Lung (tissue), 12 donors: ENCODE results near the gene HTR6. TPM values are rescaled to one million over a fixed set of nuclear protein-coding genes. Genes with fewer than 3 reads are reported as not detected.

Experiments
- ATAC-seq: fragments of 200-7000 bp; cut with Tn5 transposase; one replicate; pipeline ENCODE4 v1.9.1; 2020; ENCODE audit warnings: moderate number of reproducible peaks; ENCODE audit not compliant: insufficient read depth, low FRiP score
- DNase-seq, 3 donors: peaks; one replicate each; pipeline ENCODE4 v3.0.0-alpha.2; 2013 to 2017
- H3K27ac ChIP-seq, 2 donors: one replicate each; pipeline ENCODE4 v1.5.1; 2013; ENCODE audit warnings: mild to moderate bottlenecking in 2 of 2, moderate library complexity in 2 of 2, control low read depth in 1 of 2, inconsistent platforms in 1 of 2, low read depth in 1 of 2, low read length in 1 of 2
- H3K27me3 ChIP-seq, 3 donors: one replicate each; pipeline ENCODE4 v1.5.1; 2013; ENCODE audit warnings: low read length in 2 of 3; ENCODE audit not compliant: control insufficient read depth in 3 of 3, insufficient read depth in 3 of 3
- H3K36me3 ChIP-seq, 4 donors: one replicate each; pipeline ENCODE4 v1.5.1; 2013; ENCODE audit warnings: low read length in 4 of 4, mild to moderate bottlenecking in 1 of 4, moderate library complexity in 1 of 4; ENCODE audit not compliant: control insufficient read depth in 4 of 4, insufficient read depth in 4 of 4
- H3K4me1 ChIP-seq, 5 donors: one replicate each; pipeline ENCODE4 v1.5.1; 2013; ENCODE audit warnings: low read length in 5 of 5, mild to moderate bottlenecking in 2 of 5, moderate library complexity in 1 of 5; ENCODE audit not compliant: control insufficient read depth in 5 of 5, insufficient read depth in 5 of 5
- H3K4me3 ChIP-seq: one replicate; pipeline ENCODE4 v1.5.1; 2013; ENCODE audit warnings: mild to moderate bottlenecking, control low read depth, moderate library complexity
- H3K9ac ChIP-seq, 2 donors: one replicate each; pipeline ENCODE4 v1.5.1; 2013; ENCODE audit warnings: low read length in 2 of 2, control low read depth in 1 of 2; ENCODE audit not compliant: insufficient read depth in 1 of 2
- H3K9me3 ChIP-seq, 4 donors: one replicate each; pipeline ENCODE4 v1.5.1; 2013; ENCODE audit warnings: low read length in 3 of 4, mild to moderate bottlenecking in 1 of 4, moderate library complexity in 1 of 4; ENCODE audit not compliant: control insufficient read depth in 4 of 4, insufficient read depth in 3 of 4
- CTCF ChIP-seq: IDR thresholded peaks from 2 replicates; pipeline ENCODE4 v1.5.1; 2012; ENCODE audit warnings: mild to moderate bottlenecking; ENCODE audit errors: control extremely low read depth, extremely low read depth
- WGBS, 2 donors: extraction: QIAGEN DNeasy Blood & Tissue Kit; methylation state at CpG; one replicate each; pipeline ENCODE4 v1.1.7; 2013; 5-methylcytosine and 5-hydroxymethylcytosine counted together
- polyA plus RNA-seq, 2 donors: library from polyadenylated mRNA; stranded (reverse); fragments of 200-250 nt; gene quantifications; one replicate each; pipeline ENCODE4 v1.2.1, GENCODE V29; 2013
- total RNA-seq, 2 donors: library from RNA; depleted of rRNA in 1 of 2; stranded (reverse); fragments of >200 nt in 1 of 2; gene quantifications; one replicate each; pipeline ENCODE4 v1.2.1, GENCODE V29; 2014 to 2021
- donor health status: control.
- donor health status: control.
- donor health status: Bipolar disorder and iron deficiency.
- donor health status: healthy.
- donor health status: DM: yes; HTN: yes; CAD: no.

The HTR6 gene
- total and polyA plus RNA-seq, 4 donors: not detected

- Histone ChIP-seq H3K4me3 (no peak overlapping the region), H3K9ac (no peak overlapping the region), H3K36me3 (peaks cover 0 to 10% (median 2%) of the 10 kb centered on the region in 4 donors), H3K27me3 (no peaks in the 10 kb centered on the region), H3K27ac (peak overlapping the region in 1 of 2 donors; percentile 42), H3K4me1 (peaks cover 0 to 24% (median 12%) of the 10 kb centered on the region in 5 donors), H3K9me3 (no peaks in the 10 kb centered on the region)
- WGBS, 2 donors: 25 to 31% methylated on average over 11 of the region's 11 CpGs
- peak; percentile 64 to 74 (median 64) for DNase-seq
- TF ChIP-seq CTCF: peak; percentile 55
- ATAC-seq: no peak
Observed at GRCh38 chr1:19651141-19651737, 13.4 kb upstream of the HTR6 start.

GRCh38 chr1:19654386-19654785 is 10.3 kb upstream of the HTR6 start:
- H3K27me3 ChIP-seq: no peaks in the 10 kb centered on the region
- TF ChIP-seq CTCF: no peak
- no peak overlapping the region for H3K9ac ChIP-seq
- no peak for ATAC-seq
- H3K36me3 ChIP-seq: peaks cover 0 to 10% (median 2%) of the 10 kb centered on the region in 4 donors
- WGBS, 2 donors: 63 to 91% methylated on average over 5 of the region's 5 CpGs
- DNase-seq: no peak
- no peaks in the 10 kb centered on the region for H3K9me3 ChIP-seq
- no peak overlapping the region for H3K4me3 ChIP-seq
- H3K4me1 ChIP-seq: peaks cover 0 to 16% (median 6%) of the 10 kb centered on the region in 5 donors
- H3K27ac ChIP-seq: peak overlapping the region in 1 of 2 donors; percentile 12

- no peak for TF ChIP-seq CTCF
- WGBS, 2 donors: 67 to 84% methylated on average over 14 to 15 of the region's 15 CpGs
- no peak for ATAC-seq
- H3K4me3 ChIP-seq: no peak overlapping the region
- no peak overlapping the region for H3K27ac ChIP-seq
- no peaks in the 10 kb centered on the region for H3K27me3 ChIP-seq
- no peak overlapping the region for H3K9ac ChIP-seq
- DNase-seq: no peak
- H3K36me3 ChIP-seq: peaks cover 0 to 10% (median 2%) of the 10 kb centered on the region in 4 donors
- H3K9me3 ChIP-seq: no peaks in the 10 kb centered on the region
- peaks cover 0 to 16% (median 5%) of the 10 kb centered on the region in 5 donors for H3K4me1 ChIP-seq
Observed at GRCh38 chr1:19654886-19655717, 9.6 kb upstream of the HTR6 start.
